Measurements from ENCODE around the gene MRPS27.
"Not testable (repeated sequence)": the region's sequence is repeated elsewhere in the genome, so short reads cannot be mapped to it uniquely, and the experiment has no call there.

Gene MRPS27

DNA sequence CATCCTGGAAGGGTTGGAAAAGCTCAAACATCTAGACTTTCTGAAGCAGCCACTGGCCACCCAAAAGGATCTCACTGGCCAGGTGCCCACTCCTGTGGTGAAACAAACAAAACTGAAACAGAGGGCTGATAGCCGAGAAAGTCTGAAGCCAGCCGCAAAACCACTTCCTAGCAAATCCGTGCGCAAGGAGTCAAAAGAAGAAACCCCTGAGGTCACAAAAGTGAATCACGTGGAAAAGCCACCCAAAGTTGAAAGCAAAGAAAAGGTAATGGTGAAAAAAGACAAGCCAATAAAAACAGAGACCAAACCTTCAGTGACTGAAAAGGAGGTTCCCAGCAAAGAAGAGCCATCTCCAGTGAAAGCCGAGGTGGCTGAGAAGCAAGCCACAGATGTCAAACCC, 125.2 kb downstream of the MRPS27 start:
- no peak for DNase-seq

DNA sequence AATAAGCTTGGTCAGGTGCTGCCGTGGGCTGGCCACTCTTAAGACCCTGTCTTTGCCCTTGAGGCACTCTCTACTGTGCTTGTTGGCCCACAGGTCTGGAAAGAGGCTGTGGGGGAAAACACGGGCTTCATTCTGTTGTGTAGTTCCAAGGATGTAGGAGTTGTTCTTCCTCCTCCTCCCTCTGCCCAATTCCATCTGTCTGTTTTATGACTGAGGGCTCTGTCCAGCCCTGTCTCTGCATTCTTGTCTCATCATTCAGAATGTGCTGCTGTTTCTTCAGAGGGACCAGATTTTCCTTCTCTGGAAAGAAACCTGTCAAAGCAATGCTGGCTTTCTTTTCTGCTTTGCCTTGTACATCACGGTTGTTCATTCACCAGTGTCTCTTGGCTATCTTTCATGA, 128.6 kb downstream of the MRPS27 start:
- DNase-seq: no peak

DNA sequence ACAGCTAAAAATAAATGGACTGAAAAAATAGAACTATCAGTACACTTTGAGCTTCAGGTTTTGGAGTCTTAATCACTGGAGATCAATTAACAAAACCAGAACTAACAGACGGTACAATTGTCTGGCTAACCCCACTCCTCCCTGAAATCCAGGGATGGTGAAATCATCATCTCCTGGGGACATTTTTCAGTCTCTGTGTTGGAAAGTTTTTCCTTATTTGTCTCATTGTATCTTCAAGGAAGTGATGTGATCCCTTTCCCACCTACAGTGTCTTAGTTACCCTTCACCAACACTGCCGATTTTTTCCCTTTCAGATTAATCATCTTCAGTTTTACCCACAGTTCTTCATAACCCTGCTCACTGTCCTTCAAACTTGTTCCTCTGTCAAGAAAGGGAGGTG, 130.9 kb downstream of the MRPS27 start:
- DNase-seq: no peak

DNA sequence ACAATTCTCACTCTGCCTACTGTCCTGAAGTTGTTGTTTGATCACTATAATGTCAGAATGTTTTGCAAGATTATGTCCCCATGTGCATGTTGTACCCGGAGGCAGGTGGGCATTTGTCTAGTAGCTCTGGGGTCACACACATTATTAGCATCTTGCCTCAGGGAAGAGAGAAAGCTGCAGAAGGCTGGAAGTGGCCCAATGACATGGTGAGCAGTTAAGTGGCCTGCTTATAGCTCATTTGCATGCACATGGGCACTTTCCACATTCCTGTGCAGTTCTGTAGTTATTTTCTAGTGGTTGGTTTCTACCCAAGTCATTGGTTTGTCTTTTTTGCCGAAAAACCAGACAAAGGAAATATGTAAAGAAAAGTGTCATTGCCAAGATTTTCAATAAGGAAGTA, 131.9 kb downstream of the MRPS27 start:
- no peak for DNase-seq

DNA sequence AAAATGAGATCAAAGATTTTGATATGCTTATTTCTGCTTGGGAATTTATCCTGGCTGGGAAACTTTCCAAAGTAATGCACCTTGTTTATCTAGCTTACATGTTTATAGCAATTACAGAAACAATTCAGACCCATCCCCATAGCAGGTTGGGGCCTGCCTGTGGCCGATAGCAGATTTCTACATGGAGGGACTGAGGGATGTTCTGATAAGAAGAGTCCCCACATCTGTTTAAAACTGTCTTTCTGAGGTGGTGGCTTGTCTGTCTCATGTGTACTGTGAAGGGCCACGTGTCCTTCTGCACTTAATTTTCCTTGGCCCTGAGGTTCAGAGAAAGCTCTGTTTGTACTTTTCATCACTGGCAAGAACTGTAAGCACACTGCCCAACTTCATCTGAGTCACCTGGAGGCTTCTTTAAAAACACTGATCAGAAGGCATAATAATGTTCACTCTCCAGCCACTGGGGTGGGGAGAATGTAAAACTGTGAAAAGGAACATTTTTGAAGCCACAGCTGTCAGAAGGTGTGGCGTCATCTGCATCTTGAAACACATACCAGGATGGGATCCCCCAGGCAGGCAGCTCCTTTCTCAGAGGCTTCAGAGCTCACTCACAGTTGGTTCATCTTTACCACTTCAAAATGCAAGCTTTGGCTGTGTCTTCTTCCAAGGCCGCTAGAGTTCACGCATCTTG, 132.5 kb downstream of the MRPS27 start:
- DNase-seq: no peak

DNA sequence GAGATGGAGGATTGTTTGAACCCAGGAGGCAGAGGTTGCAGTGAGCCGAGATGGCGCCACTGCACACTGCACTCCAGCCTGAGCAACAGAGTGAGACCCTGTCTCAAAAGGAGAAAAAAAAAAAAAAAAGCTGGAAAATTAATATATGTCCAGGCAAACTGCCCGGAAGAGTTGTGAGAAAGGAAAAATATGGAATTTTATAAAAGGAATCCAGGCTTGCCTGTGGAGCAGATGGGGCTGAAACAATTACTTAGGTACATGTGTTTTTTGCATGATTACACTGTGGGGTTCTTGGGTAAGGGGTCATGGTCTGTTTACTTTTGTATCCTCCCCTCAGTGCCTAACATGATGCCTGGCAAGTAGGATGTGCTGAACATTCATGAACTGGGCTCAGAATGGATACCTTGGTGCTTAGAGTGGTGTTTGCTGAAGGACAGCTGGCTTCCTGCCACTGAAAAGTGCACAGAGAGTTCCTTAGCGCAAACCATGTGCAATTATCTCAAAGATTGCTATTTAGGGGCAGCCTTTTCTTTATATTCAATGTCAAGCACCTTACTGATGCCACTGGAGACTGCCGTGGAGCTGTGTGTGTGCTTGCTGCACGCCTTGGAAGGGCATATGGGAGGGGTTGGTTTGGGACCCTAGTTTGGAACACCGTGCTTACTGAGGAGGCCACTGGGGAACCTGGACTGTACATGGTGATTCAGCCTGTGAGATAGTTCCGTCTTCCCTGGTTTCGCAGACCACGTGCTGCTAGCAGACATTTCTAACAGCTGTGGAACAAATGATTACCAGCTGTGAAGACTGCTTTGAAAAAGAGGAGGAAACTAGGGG, 134.3 kb downstream of the MRPS27 start:
- no peak for DNase-seq

DNA sequence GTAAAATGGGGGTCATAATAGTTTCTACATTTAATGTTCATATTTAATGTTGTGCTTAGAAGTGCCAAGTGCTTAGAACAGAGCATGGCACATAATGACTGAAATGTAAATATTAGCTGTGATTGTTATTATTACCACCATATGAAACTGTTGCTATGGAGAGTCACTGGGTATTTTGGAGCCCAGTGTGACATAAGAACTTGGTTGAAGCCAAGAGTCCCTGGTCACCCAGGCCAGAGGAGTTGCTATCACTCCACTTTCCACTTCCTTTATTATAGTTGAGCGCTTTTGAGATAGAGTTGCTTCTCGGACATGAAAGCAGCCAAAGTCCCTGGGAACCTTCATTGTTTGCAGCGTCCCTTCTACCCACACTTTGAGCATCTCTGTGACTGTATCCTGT, 135.6 kb downstream of the MRPS27 start:
- no peak for DNase-seq

DNA sequence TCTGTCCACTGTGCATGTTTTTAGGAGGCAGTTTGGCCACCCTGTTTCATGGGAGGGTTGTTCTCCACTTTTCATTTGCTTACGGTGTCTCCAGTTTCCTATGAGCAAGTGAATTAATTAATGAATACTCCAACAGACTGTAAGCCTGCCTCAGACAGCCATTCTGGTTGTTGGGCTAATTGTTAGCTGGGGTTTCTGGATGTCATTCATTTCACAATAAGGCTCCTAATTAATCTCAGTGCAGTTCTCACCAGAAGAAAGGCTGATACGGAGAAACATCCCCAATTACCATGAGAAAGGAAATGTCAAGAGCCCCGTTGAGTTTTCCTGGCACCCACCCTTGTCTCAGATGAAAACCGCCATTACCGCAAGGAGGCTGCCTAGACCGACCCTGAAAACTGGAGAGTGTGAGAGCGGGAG, 136.9 kb downstream of the MRPS27 start:
- DNase-seq: no peak

DNA sequence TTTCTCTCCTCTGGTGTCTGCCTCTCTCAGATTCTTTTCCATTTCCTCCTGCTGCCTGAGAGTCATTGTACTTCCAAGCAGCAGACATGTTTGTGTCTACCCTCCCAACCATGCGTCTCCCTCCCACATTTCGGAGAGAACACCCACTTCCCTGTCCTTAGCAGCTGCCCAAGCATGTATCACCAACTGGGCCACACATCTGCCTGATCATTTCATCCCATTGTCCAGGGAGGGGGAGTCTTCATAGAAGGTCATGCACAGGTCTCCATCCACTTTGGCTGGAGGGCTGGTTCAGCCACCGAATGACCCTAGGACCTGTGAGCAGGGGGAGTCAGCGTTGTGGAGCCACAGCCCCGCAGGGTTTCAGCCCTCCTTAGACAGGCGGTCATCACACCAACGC, 137.4 kb downstream of the MRPS27 start:
- DNase-seq: no peak

DNA sequence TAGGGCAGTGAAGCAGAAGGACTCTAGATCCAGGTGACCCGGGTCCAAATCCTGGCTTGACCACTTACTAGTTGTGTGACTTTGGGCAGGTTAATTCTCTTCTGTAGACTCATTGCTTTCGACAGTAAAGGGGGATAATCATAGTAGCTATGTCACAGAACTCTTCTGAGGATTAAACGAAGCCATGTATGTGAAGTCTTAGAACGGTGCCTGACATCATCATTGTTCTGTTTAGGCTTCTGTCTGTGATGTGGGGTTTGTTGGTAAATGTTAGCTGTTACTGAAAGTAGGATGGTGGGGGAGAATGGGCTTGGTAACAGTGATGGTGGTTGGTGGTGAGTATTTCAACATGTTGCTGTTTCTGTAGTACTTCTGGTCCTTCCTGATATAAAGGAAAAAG, 139.1 kb downstream of the MRPS27 start:
- DNase-seq: no peak

DNA sequence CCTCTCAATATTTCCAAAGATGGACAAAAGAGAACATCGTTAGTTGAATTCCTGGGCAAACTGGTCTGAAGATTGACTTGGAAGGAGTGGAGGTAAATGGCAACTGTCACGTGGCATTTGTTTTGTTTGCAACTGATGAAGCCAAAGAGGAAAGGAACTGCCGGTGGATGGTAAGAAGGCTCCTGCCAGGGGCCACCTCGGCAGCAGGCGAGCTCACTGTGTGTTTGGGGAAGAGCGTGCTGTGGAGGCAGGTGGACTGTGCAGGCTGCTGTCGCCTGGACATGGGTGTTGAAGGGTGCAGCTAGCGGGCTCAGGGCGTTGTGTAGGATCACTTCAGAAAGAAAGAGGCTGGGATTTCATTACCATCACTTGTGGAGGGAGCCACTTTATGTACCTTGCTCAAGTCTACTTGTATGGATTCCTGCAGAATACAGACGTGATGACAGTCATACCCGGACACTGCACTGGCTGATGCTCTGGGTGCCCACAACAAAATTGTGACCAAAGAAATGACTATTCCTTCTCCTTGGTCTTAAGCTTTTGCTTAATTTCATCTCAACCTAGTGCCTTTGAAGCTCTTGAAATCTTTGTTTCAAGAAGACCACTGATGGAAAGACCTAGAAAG, 140.1 kb downstream of the MRPS27 start:
- DNase-seq: no peak

DNA sequence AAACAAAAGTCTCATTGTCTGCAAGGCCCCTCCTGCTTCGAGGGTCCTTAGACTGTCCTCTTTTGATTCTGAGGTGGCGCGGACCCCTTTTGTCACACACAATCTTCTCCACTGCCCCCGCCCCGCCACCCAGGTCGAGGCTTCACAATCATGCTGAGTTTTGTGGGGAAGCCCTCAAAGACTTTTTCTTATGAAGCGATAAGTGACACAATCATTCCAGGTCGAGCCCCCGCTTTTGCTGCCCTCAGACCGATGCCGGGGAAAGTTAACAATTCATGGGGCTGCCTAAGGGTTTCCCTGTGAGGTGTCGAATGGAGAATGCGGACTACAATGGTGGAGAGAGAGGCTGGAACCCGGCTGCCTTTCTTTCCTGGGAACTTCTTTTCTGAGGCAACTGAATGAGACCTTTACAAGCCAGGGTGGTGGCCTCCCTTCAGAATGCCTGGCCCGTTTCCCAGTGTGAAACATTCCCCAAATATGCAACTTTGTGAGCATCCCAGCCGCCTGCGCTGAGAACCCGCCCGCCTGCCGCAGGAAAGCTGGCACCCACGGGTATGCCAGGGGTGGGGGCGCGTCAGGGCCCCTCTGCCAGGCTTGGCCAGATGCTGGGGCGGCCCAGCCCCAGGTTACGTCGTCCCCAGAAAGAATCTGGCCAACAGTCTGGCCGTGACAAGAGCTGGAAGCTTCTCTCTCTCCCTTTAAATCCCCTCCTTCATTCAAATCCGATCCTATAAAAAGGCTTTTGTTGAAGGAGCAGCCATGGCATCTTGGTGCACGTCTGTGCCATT, 140.8 kb downstream of the MRPS27 start:
- DNase-seq: no peak

DNA sequence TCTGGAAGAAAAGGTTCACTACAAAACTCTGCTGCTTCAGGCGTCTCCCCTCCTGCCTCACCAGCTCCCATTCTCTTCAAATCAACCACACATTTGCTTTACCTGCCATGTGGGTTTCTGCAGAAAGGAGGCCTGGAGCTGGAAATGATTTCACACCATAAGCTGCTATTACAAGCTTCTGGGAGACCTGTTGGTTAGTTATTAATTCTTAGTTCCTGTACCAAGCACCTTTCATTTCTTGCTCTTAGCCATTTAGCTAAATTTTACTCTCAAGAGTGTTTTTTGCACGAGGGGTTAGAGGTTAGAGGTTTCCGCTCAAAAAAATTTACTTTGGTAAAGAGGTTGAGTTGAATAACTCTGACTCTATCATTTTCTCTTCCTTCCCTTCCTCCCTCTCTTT, 142.5 kb downstream of the MRPS27 start:
- no peak for DNase-seq

DNA sequence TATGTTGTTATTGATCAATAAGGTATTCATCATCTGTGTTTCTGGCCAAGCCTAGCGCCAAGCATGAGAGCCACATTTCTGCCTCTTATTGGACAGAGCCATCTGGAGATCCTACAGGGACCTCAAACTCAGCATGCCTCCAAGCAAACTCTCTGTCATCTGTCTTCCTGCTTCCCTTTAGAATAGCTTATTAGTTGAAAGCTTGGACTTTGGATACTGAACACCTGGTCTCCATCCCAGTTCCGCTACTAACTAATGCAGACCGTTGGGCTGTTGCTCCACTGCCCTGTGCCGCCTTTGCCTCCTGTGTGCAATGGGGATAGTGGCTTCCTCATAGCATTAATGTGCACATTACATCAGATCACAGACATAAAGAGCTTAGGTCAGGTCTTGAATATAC, 147.3 kb downstream of the MRPS27 start:
- DNase-seq: no peak

DNA sequence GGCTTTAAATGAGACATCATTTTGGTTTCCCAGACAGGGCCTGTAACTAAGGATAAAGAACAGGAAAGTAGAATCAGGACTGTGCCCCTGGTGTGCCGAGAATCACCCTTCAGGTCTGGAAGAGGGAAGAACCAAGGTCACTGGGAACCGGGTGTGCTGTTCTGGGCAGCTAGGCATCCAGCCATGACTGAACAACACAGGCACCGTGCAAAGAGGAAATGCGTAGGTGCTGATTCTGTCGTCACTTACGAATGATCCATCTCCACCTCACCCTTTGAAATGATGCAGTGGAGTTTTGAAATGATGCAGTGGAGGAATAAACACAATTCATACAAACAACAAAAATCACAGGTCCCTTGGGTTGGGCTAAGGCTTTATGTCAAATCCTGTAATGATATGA, 148.4 kb downstream of the MRPS27 start:
- DNase-seq: no peak

DNA sequence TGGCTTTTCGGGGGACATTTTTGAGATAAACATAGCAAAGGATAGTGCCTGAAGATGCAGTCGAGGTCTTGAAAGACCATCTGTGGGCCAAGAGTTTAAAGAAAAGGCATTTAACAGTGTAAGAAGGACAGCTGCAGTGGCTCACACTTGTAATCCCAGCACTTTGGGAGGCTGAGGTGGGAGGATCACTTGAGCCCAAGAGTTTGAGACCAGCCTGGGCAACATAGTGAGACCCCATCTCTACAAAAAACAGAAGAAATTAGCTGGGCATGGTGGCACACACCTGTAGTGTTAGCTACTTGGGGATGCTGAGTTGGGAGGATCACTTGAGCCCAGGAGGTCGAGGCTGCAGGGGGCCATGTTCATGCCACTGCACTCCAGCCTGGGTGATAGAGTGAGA, 148.9 kb downstream of the MRPS27 start:
- DNase-seq: not testable (repeated sequence)

DNA sequence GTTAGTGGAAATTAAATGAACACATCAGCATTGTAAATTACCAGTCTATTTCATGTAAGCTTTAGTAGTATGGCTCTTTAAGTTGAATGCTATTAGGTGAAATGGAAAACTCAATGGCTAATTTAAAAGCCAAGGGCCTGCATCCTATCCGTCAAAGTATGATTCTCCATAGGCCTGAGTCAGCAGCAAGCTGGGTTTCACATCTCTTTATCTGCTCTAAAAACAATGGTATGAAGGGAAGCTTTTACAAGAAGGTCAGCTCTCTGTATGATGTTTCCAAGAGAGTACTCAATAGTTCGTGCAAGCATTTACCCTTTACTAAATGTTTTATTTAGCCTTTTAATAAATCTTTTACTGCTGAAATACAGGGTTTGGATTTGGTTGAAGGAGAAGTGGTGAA, 149.9 kb downstream of the MRPS27 start:
- DNase-seq: no peak
